ENCODE data around the gene YIF1A.
"Not testable (repeated sequence)": the region's sequence is repeated elsewhere in the genome, so short reads cannot be mapped to it uniquely, and the experiment has no call there.

GRCh38 chr11:66253081-66253480, 35.9 kb downstream of the YIF1A start:
- TF ChIP-seq CTCF (IDR thresholded peaks at IDR 0.05; ENCODE audit: low read depth, low read length, missing input control); GABPA (IDR thresholded peaks at IDR 0.05 in 1 of 2, conservative IDR thresholded peaks at IDR 0.05 in 1 of 2); NR2F2 (IDR thresholded peaks at IDR 0.05); REST (IDR thresholded peaks at IDR 0.05); ATF3 (IDR thresholded peaks at IDR 0.05); MAX (IDR thresholded peaks at IDR 0.05); YY1 (IDR thresholded peaks at IDR 0.05); JUND (IDR thresholded peaks at IDR 0.05); TAF1 (conservative IDR thresholded peaks at IDR 0.05); ZBTB33 (IDR thresholded peaks at IDR 0.05); RAD21 (IDR thresholded peaks at IDR 0.05); RXRA (IDR thresholded peaks at IDR 0.05); SP1 (IDR thresholded peaks at IDR 0.05); EGR1 (IDR thresholded peaks at IDR 0.05; ENCODE audit: low read depth in 2 of 2): not testable (repeated sequence)
